K562 (cell line): ENCODE data around the gene RASAL1. TPM values are rescaled to one million over a fixed set of nuclear protein-coding genes. Genes with fewer than 3 reads are reported as not detected.

Experiments used
- ATAC-seq: fragments of 200-7000 bp; cut with Tn5 transposase; 3 replicates; pipeline ENCODE4 v1.9.1; 2020; ENCODE audit warnings: moderate library complexity
- BruUV-seq: library from RNA; stranded (reverse); fragments of 400-500 nt; replicated peaks from 2 replicates; lab custom pipeline; 2021; lab: Mats Ljungman, UMichigan
- CTCF ChIA-PET: fragments of 300-600 bp; formaldehyde crosslinking; extraction: SDS; loops from one replicate; lab custom pipeline; 2021; ENCODE audit warnings: low intra/inter-chr PET ratio; lab: Yijun Ruan, JAX
- POLR2A ChIA-PET: fragments of 300-600, 350-650 bp; sonication (Branson Sonifier 250); formaldehyde crosslinking; extraction: SDS; loops from one replicate; lab custom pipeline; 2021; ENCODE audit warnings: antibody characterized with exemption, inconsistent platforms; lab: Yijun Ruan, JAX
- DNase-seq, 4 experiments: peaks; one replicate each; pipeline versions ENCODE4 v3.0.0 to v3.0.0-alpha.2; 2011 to 2018; ENCODE audit warnings: low spot score in 3 of 4, mixed read lengths in 3 of 4; ENCODE audit errors: extremely low read depth in 1 of 4
- FAIRE-seq: peaks from 2 replicates; lab custom pipeline; 2011; peaks lifted over from hg19 to GRCh38; lab: Jason Lieb, UNC
- H2AFZ ChIP-seq: 2 replicates; pipeline ENCODE4 v1.6.0; 2011; ENCODE audit warnings: low read depth, low read length, control low read depth, inconsistent platforms
- H3K27ac ChIP-seq: fragments of 200-600 bp; 3 replicates; pipeline ENCODE4 v1.8.0; 2011; ENCODE audit warnings: low read depth, mild to moderate bottlenecking, control low read depth, inconsistent platforms, low read length, moderate library complexity, mixed read lengths; ENCODE audit errors: extremely low read depth
- H3K27me3 ChIP-seq, 2 experiments: fragments of 300-600 bp in 1 of 2; 2 replicates in 1 of 2; 3 replicates in 1 of 2; pipeline versions ENCODE4 v1.6.0 to v1.8.0; 2011; ENCODE audit warnings: inconsistent platforms in 2 of 2, low read length in 2 of 2, mild to moderate bottlenecking in 1 of 2, mixed read lengths in 1 of 2, moderate library complexity in 1 of 2; ENCODE audit not compliant: control insufficient read depth in 2 of 2, insufficient read depth in 2 of 2
- H3K36me3 ChIP-seq: fragments of 300-600 bp; 3 replicates; pipeline ENCODE4 v1.8.0; 2011; ENCODE audit warnings: mild to moderate bottlenecking, low read length, inconsistent platforms; ENCODE audit not compliant: control insufficient read depth, insufficient read depth
- H3K4me1 ChIP-seq, 2 experiments: fragments of 200-600 bp in 1 of 2; replicated peaks in 1 of 2; 2 replicates in 1 of 2; 3 replicates in 1 of 2; pipeline versions ENCODE4 v1.5.1 to v1.8.0; 2011; ENCODE audit warnings: inconsistent platforms in 2 of 2, low read length in 2 of 2, mild to moderate bottlenecking in 1 of 2, mixed read lengths in 1 of 2, moderate library complexity in 1 of 2; ENCODE audit not compliant: control insufficient read depth in 2 of 2, insufficient read depth in 2 of 2
- H3K4me2 ChIP-seq: 2 replicates; pipeline ENCODE4 v1.6.1; 2011; ENCODE audit warnings: low read length, control low read depth, inconsistent platforms, mixed read lengths; ENCODE audit not compliant: insufficient read depth
- H3K4me3 ChIP-seq: fragments of 200-600 bp; sonication (generic), shearing (Covaris generic); 2 replicates; pipeline ENCODE4 v1.5.1; 2016; ENCODE audit warnings: control low read depth, inconsistent platforms
- H3K79me2 ChIP-seq: fragments of 200-600 bp; 3 replicates; pipeline ENCODE4 v1.8.0; 2011; ENCODE audit warnings: low read length, inconsistent platforms; ENCODE audit not compliant: control insufficient read depth, insufficient read depth
- H3K9ac ChIP-seq, 2 experiments: 2 replicates each; pipeline versions ENCODE4 v1.6.0 to v1.6.1; 2011; ENCODE audit warnings: low read depth in 2 of 2, low read length in 2 of 2, control low read depth in 1 of 2, inconsistent platforms in 1 of 2, mild to moderate bottlenecking in 1 of 2, mixed read lengths in 1 of 2; ENCODE audit not compliant: insufficient read depth in 1 of 2
- H3K9me1 ChIP-seq: one replicate; pipeline ENCODE4 v1.6.0; 2011; ENCODE audit warnings: inconsistent platforms, mild to moderate bottlenecking, low read length, moderate library complexity; ENCODE audit not compliant: control insufficient read depth, insufficient read depth
- H3K9me3 ChIP-seq: replicated peaks from 2 replicates; pipeline ENCODE4 v1.5.1; 2011; ENCODE audit warnings: low read depth, low read length, inconsistent platforms; ENCODE audit not compliant: control insufficient read depth, insufficient read depth
- H4K20me1 ChIP-seq: replicated peaks from 2 replicates; pipeline ENCODE4 v1.6.1; 2011; ENCODE audit warnings: low read length, inconsistent platforms, mixed read lengths; ENCODE audit not compliant: control insufficient read depth, insufficient read depth
- BRF1 ChIP-seq: IDR thresholded peaks from 3 replicates; pipeline ENCODE4 v1.6.1; 2011; ENCODE audit warnings: borderline replicate concordance, mild to moderate bottlenecking; ENCODE audit not compliant: insufficient read length; ENCODE audit errors: extremely low read depth
- CTCFL ChIP-seq: IDR thresholded peaks from 2 replicates; pipeline ENCODE4 v1.6.1; 2011; ENCODE audit warnings: borderline replicate concordance, low read depth, mild to moderate bottlenecking, moderate library complexity, low read length; ENCODE audit not compliant: insufficient read depth, poor library complexity, severe bottlenecking
- CXXC5 ChIP-seq: fragments of 250-450 bp; sonication (Bioruptor Pico); IDR thresholded peaks from 2 replicates; pipeline ENCODE4 v1.8.0; 2022; ENCODE audit warnings: inconsistent platforms, mild to moderate bottlenecking, moderate library complexity
- NCOA4 ChIP-seq: fragments of 450-650 bp; IDR thresholded peaks from 2 replicates; pipeline ENCODE4 v1.6.1; 2018; ENCODE audit warnings: mild to moderate bottlenecking; ENCODE audit not compliant: partially characterized antibody
- SAP30 ChIP-seq: fragments of 200-600 bp; sonication (generic); IDR thresholded peaks from 2 replicates; pipeline ENCODE4 v1.6.1; 2012; ENCODE audit warnings: borderline replicate concordance, low read depth, mild to moderate bottlenecking, moderate library complexity, low read length, control low read depth, inconsistent platforms; ENCODE audit not compliant: insufficient read depth, poor library complexity, severe bottlenecking
- SMAD1 ChIP-seq: fragments of 150-350 bp; IDR thresholded peaks from 2 replicates; pipeline ENCODE4 v1.6.1; 2014; ENCODE audit warnings: low read length, low read depth; ENCODE audit not compliant: partially characterized antibody
- SMARCC2 ChIP-seq: fragments of 450-650 bp; IDR thresholded peaks from 2 replicates; pipeline ENCODE4 v1.6.1; 2017; ENCODE audit warnings: antibody characterized with exemption, moderate library complexity, mild to moderate bottlenecking, low read depth
- ZNF507 ChIP-seq: conservative IDR thresholded peaks from 2 replicates; pipeline ENCODE4 v1.6.1; 2017; ENCODE audit warnings: missing genetic modification characterization, missing compliant biosample characterization
- ZNF644 ChIP-seq: fragments of 200-800 bp; sonication (Bioruptor generic); IDR thresholded peaks from 2 replicates; pipeline ENCODE4 v1.6.1; 2016; ENCODE audit warnings: low read depth, missing genetic modification characterization, missing compliant biosample characterization
- ZNF699 ChIP-seq: fragments of 250-450 bp; sonication (Bioruptor Pico); IDR thresholded peaks from 2 replicates; pipeline ENCODE4 v1.8.0; 2021; ENCODE audit warnings: mild to moderate bottlenecking, moderate library complexity; ENCODE audit not compliant: insufficient replicate concordance
- ZNF764 ChIP-seq: fragments of 250-450 bp; sonication (Bioruptor Pico); IDR thresholded peaks from 2 replicates; pipeline ENCODE4 v1.4.0; 2020; ENCODE audit warnings: low read depth, mild to moderate bottlenecking, moderate library complexity
- WGBS: fragments of 100-300 bp; shearing (Covaris generic); methylation state at CpG from one replicate; pipeline ENCODE4 v1.1.6; 2016; ENCODE audit warnings: low coverage, mixed read lengths; ENCODE audit not compliant: insufficient coverage; ENCODE audit errors: missing lambda C conversion rate; 5-methylcytosine and 5-hydroxymethylcytosine counted together
- in situ Hi-C: fragments of 300-500 bp; cut with MboI; formaldehyde crosslinking; loops from 4 replicates; pipeline ENCODE4 v1.15.0; 2018; ENCODE audit warnings: inconsistent platforms, mixed read lengths
- intact Hi-C: fragments of 100-400 bp; cut with micrococcal nuclease; formaldehyde crosslinking; loops from 2 replicates; pipeline ENCODE4 v1.14.2; 2022
- polyA plus RNA-seq, 8 experiments: library from polyadenylated mRNA; depleted of rRNA in 4 of 8; stranded (reverse) in 5 of 8; unstranded in 3 of 8; fragments of >200 nt; fragmentation: Nextera tagmentation in 2 of 8; fragmentation: Illumina TruSeq in 1 of 8; extraction: Ambion mirVana in 2 of 8; extraction: Trizol in 1 of 8; gene quantifications; 2 replicates each; pipeline versions ENCODE4 v1.2.1 to v1.2.3, GENCODE V29; 2011 to 2014; ENCODE audit warnings: inconsistent platforms in 1 of 8, missing spikeins in 1 of 8
- total RNA-seq, 7 experiments: library from RNA; depleted of rRNA in 6 of 7; stranded (reverse); fragments of >200 nt in 6 of 7; fragmentation: Illumina TruSeq in 2 of 7; extraction: Trizol in 2 of 7; gene quantifications; 2 replicates each; pipeline versions ENCODE4 v1.2.1 to v1.2.3, GENCODE V29; 2011 to 2021; ENCODE audit warnings: low replicate concordance in 1 of 7
- TF ChIP-seq, protein P1 (sequence below): fragments of 250-450 bp; sonication (Bioruptor Pico); IDR thresholded peaks from 2 replicates; pipeline ENCODE4 v1.8.0; 2022; ENCODE audit warnings: inconsistent platforms, mild to moderate bottlenecking, moderate library complexity, borderline replicate concordance

The RASAL1 gene
- total and polyA plus RNA-seq, 9 of the 15 experiments (the other 6 are each of a cell fraction or from before 2014, with no cell fraction given) = 0.06 to 0.16 (median 0.14) TPM; not detected in 6

GRCh38 chr12:113096675-113097461 is 38.7 kb downstream of the RASAL1 start:
- no peak overlapping the region for H3K4me2 ChIP-seq
- no peaks in the 10 kb centered on the region for H3K36me3 ChIP-seq
- no peaks in the 10 kb centered on the region for H3K9me3 ChIP-seq
- no peaks in the 10 kb centered on the region for H3K79me2 ChIP-seq
- no peaks in the 10 kb centered on the region for H3K9me1 ChIP-seq
- CTCF ChIA-PET = interaction anchor here (0.7 kb wide), 1 partner anchor 1339 kb away, joined by 3 read pairs; no protein-coding TSS in a partner anchor
- TF ChIP-seq BRF1 (no peak), ZNF764 (CRISPR knock-in tag) (no peak), ZNF699 (CRISPR knock-in tag) (no peak), CTCFL (no peak), ZNF644 (no peak), SMAD1 (no peak), SAP30 (no peak), ZNF507 (tag) (no peak), NCOA4 (no peak), SMARCC2 (no peak), CXXC5 (CRISPR knock-in tag) (no peak)
- TF ChIP-seq, protein P1, sequence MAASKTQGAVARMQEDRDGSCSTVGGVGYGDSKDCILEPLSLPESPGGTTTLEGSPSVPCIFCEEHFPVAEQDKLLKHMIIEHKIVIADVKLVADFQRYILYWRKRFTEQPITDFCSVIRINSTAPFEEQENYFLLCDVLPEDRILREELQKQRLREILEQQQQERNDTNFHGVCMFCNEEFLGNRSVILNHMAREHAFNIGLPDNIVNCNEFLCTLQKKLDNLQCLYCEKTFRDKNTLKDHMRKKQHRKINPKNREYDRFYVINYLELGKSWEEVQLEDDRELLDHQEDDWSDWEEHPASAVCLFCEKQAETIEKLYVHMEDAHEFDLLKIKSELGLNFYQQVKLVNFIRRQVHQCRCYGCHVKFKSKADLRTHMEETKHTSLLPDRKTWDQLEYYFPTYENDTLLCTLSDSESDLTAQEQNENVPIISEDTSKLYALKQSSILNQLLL (CRISPR knock-in tag) = no peak
- no peak for FAIRE-seq
- in situ Hi-C loops = no loop called here
- BruUV-seq = no TSS peak
- H3K4me3 ChIP-seq = no peak overlapping the region
- no peak overlapping the region for H3K27ac ChIP-seq
- POLR2A ChIA-PET = interaction anchor here (0.6 to 1.3 kb wide), 3 partner anchors 16 to 38 kb away, joined by 3 to 4 read pairs (median 3); no protein-coding TSS in a partner anchor
- no peak for ATAC-seq
- H4K20me1 ChIP-seq = peaks cover 10% of the 10 kb centered on the region; the same call in 1 of the 2 replicates
- no peak overlapping the region for H3K9ac ChIP-seq
- intact Hi-C loops = loop anchor here (5.0 kb wide), 1 partner anchor 105 kb away; no protein-coding TSS in a partner anchor
- peaks cover 0 to 24% of the 10 kb centered on the region in 2 experiments; a peak in 3 of 5 replicates for H3K27me3 ChIP-seq
- peaks cover 2 to 26% of the 10 kb centered on the region in 2 experiments; a peak in 3 of 5 replicates for H3K4me1 ChIP-seq
- 13% methylated on average over 26 of the region's 30 CpGs for WGBS
- H2AFZ ChIP-seq = no peak overlapping the region
- no peak for DNase-seq
